Activated T-cell treated with anti-CD3 and anti-CD28 coated beads for 1 hour (primary cell): Measurements from ENCODE around the gene ZFHX3.
"Not testable (repeated sequence)": the region's sequence is repeated elsewhere in the genome, so short reads cannot be mapped to it uniquely, and the experiment has no call there.

ENCODE experiments used
- DNase-seq: peaks from one replicate; pipeline ENCODE4 v3.0.0-alpha.2; 2020; ENCODE audit warnings: low read depth

Gene ZFHX3

DNA sequence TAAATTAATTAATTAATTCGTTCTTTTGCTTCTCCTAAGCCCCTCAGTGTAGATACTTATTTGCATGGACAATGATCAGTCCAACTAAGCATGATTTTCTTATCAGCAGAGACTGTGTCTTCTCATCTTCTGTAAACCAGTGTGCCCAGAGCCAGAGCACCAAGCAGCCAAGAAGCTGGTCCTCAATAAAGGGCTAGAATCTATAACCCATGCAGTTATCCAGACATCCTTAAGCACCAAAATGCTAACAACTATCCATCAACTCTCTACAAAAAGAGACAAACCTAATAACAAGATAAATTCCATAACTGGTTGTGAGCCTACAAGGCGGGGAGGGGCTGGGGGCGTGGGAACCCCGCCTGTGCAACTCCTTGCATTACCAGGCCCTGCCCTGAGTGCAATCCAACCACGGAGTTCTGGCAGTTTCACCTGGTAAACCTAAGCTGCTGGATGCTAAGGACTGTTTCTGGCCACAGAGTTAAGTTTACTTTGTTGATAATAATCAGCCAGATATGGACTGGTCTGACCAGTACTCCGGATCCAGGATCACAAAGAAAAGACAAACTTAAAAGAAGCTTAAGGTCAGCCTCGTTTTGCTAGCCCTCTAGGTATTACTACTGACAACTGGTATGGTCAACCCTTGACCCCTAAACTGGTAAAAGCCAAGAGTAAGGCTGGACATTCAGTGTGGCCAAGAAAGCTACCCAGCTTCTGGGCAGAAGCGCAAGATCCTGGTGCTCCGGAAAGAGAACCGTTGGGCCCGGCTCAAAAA lies 51.5 kb downstream of the ZFHX3 start:
- DNase-seq, result no peak

DNA sequence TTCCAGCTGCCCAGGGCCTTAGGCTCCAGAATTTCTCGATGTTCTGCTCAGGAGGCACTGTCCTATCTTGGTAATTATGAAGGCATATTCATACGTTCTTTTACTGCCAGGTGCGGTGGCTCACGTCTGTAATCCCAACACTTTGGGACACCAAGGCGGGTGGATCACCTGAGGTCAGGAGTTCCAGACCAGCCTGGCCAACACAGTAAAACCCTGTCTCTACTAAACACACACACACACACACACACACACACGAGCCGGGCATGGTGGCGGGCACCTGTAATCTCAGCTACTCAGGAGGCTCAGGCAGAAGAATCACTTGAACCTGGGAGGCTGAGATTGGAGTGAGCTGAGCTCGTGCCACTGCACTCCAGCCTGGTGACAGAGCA lies 52.1 kb downstream of the ZFHX3 start:
- DNase-seq, result not testable (repeated sequence)

DNA sequence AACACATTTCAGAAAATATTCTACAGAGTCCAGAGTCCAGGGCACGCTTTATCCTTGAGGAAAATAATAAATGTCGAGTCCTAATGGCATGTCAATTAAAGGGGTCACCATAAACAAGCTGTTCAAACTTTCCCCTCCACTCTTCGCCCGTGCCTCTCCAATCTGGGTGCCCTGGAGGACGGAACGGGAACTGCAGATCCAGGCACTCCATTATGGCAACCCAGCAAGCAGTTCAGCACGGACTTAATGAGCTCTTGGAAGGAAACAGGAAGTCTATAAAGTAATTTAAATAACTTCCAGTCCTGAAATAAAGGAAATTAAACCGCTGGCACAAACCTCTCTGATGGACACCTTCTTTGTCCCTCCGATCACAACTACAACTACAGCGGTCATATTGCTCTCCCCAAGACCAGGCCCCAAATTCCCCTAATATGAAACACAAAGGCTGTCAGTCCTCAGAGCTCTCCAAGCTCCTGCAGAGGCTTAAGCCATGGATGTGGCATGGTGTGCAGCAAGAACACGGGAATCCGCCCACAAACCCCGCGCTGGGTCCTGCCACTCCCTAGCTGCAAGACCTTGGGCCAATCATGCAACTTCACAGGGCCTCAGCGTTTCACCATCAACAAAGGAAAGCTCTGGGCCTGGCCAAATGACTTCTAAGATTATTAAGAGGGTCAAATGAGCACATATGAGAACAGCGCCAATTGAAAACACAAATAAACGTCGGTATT lies 52.6 kb downstream of the ZFHX3 start:
- DNase-seq, result no peak

DNA sequence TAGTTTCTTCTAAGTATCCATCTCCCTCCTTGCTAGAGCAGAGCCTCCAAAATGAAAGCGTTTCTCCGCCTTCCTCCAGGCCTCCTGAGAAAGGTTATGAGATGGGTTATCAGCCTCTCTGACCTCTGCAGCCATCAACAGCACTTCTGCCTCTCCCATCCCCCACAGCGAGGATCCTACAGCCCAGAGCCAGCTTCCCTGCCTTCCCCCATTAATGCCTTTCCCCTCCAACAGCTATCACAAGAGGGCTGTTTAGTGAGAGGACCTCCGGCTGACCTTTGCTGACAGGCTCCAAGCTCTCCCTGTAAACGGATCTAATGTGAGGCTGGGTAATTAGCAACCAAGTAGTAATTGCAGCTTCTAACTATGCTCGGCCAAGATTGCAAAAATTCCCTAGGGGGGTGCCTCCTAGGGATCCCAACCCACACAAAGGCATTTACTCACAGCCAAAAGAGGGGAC lies 55.8 kb downstream of the ZFHX3 start:
- no peak for DNase-seq

DNA sequence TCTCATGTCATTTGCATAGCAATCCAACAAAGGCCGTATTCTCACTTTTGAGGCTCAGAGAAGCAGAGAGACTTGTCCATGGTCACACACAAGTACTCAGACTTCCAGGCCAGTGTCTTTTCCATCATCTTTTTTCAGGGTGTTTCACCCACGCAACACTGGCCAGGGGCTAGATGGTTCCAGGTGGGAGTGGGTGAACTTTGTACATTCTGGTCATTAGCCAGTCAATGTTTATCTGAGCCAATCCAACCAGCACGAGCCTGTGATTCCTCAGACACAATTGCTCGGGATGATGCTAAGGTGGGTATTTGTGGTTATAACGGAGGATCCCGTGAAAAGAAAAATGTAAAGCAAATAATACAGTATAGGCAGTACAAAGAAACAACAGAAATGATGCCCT lies 56.3 kb downstream of the ZFHX3 start:
- no peak for DNase-seq

DNA sequence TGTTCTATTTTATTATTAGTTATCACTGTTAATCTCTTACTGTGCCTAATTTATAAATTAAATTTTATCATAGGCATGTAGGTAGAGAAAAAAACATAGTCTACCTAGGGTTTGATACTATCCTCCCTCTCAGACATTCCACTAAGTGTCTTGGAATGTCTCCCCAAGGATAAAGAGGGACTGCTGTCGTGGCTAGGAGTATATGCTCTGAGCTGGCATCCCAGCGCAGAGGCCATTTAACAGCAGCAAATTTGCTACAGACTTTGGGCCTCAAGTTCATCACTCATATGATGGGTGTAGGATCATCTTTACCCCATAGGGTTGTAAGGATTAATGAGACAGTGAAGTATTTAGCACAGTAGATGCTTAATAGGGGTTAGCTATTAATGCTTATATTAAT lies 56.7 kb downstream of the ZFHX3 start:
- no peak for DNase-seq

DNA sequence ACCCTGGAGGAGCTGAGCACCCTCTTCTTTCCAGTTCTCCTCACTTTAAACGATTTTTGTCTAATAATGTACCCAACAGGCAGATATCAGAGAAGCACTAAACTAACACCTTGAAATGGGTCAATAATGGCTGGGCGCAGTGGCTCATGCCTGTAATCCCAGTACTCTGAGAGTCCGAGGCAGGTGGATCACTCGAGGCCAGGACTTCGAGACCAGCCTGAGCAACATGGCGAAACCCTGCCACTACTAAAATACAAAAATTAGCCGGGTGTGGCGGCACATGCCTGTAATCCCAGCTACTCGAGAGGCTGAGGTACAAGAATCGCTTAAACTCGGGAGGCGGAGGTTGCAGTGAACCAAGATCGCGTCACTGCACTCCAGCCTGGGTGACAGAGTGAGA lies 57.4 kb downstream of the ZFHX3 start:
- DNase-seq, result no peak

DNA sequence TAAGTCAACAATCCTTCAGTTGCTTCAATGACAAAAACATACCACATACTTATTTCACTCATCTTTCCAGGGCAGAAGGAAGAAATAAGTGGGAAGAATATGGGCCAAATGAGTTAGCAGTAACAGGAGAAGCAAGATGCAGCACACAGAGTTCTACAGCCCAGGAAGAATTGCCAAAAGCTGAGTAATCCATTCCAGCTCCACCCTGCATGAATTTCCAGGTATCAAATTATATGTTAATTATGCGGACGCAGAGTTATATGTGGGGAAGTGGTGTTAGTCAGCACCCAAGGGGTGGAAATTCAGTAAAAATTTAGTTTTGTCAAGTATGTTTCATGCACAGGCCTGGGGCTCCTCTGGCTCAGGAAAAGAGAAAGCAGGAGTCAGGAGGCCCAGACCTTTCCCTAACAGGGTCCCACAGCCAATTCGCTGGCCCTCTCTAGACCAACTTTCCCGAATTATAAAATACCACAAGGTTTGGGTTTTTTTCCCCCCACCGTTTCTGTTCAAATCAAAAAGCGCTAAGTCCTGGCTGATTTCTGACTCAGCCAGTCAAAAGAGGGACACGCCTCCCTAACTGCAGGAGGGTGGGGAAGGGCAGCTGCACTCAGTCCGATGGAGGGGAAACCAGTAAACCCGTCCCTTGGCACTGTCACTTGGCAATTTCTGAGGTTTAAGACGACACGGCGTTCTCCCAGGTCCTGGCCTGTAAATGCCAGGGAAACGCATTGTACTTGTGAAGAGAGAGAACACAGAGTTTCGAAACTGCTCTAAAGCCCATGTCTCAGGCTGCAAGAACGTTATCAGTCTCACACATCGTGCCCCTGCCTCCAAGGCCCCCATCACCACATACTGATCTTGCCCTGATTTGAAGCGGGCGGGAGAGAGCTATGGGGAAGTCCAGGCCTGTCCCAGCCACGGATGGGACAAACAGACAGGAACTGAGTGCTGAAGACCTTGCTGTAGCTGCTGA lies 58.1 kb downstream of the ZFHX3 start:
- DNase-seq, result no peak

DNA sequence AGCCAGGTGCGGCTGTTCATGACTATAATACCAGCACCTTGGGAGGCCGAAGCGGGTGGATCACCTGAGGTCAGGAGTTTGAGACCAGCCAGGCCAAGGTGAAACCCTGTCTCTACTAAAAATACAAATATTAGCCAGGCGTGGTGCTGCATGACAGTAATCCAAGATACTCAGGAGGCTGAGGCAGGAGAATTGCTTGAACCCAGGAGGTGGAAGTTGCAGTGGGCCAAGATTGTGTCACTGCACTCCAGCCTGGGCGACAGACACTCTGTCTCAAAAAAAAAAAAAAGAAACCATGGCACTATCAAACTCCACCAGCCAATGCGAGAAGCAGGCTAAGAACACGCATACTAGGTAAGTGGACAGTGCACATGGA lies 58.7 kb downstream of the ZFHX3 start:
- not testable (repeated sequence) for DNase-seq

DNA sequence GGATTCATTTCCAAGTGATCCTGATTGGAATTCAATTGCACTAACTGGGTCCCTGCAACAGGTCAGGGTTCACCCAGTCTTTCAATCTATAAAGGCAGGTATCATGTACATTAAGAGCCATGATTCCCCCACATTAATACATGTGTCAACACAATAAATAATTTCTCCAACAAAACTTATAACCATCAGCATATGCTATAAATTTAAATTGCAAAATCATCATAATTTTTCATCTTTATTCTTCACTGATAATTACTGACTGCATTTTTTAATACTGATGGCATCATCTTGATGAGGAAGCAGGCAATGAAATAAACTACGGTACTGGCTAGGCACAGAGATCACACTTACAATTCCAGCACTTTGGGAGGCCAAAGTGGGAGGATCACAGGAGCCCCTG lies 59.4 kb downstream of the ZFHX3 start:
- DNase-seq, result no peak

DNA sequence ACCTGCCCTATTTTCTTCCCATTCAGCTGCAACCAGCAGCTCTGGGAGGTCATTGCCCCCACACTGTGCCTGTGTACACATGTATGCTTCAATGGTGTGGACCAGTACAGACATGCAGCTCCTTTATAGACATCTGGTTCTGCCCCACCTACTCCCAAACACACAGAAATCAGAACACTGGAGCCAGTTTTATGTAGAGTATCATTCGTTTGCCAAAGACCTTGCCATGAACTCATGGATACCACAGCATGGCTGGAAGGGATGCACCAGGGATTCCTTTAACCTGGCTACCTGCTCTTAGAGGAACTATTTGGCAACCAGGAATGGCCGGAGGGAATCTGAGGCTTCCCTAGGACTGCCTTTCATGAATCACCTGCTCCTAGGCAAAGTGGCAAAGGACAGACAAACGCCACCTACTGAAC lies 60.4 kb downstream of the ZFHX3 start:
- no peak for DNase-seq

DNA sequence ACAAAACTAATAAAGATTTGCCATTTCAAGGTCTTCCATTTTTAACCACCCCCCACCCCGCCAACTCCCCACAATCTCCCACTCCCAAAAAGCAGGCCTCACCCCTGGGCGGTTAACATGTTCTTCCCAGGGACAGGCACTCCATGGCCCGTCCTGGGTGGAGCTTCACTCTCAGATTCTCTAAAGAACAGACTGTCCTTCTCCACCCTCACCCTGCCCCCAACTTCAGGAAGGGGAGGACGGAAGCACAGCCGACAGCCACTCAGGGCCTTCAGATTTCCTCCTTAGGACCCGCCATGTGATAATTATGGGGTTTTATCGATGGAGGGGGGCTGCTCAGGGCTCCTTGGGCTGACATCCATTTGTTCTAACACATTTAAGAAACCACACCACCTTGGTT lies 61.9 kb downstream of the ZFHX3 start:
- no peak for DNase-seq

DNA sequence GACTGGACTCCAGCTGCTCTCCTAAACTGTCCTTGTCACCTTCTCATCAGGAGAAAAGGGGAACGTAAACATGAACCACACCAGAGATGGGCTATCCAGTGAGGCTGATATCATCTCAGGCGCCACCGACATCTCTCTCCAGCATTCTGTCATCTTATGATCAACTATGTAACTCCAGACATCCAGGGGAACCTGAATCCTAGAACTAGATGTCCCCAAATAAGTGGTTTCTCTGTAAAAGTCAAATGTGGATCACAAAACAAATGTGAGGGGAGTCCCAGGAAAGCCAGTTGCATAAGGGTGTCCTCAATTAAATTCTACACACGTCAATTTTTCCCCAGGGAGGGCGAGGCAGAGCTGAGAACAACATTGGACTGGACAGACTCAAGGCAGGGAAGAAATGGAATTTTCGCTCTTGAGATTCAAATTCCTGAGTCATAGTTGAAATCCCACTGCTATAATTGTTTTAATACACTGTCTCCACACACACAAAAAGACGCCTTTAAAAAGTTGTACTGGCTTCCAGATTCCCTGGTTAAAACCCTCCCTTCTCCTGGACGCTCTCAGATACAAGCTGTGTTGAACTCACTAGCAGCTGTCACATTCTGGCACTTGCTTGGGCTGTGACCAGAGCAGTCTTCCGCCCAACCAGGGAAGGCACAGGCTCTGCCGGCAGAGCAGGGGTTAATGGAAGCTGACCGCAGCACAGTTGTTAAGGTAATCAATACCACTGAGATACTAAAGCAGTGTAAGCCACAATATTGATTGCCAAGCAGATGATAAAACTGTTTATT lies 62.6 kb downstream of the ZFHX3 start:
- no peak for DNase-seq

DNA sequence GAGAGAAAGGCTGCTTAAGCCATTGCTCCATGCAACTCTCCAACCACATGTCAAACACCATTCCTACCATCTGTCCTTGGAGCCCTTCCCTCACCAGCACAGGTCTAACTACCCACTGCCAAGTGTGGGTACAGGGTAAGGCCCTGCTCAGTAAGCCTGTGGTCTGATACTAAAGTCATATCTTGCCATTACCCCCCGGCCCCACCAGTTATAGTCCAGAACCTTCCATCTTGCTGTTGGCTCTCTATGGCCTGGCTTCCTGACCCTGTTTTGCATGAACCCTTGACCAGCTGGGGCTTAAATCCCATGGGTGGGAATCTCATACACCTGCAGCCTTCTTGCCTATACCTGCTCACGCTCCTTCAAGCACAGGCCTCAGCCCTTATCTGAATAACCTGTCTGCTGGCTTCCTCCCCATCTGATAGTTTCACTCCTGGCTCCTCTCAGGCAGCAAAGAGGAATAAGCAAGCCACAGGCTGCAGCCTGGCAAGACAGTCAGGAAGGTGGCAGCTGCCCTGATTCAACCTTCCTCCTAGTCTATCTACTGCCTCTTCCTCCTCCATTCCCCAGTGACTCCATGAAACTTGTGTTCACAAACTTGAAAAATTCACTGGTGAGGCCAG lies 64.1 kb downstream of the ZFHX3 start:
- DNase-seq, result no peak

DNA sequence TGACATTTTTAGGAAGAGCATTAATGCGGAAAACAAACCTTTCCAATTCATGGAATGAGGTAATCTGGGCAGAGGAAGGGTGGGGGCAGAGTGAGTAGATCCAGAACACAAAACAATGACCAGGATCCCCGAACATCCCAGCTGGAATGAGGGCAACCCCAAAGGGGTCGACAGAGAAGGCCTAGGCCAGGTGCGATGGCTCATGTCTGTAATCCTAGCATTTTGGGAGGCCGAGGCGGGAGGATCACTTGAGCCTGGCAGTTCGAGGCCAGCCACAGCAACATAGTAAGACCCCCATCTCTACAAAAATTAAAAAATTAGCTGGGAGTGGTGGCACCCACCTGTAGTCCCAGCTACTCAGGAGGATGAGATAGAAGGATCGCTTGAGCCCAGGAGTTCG lies 64.7 kb downstream of the ZFHX3 start:
- DNase-seq, result no peak

DNA sequence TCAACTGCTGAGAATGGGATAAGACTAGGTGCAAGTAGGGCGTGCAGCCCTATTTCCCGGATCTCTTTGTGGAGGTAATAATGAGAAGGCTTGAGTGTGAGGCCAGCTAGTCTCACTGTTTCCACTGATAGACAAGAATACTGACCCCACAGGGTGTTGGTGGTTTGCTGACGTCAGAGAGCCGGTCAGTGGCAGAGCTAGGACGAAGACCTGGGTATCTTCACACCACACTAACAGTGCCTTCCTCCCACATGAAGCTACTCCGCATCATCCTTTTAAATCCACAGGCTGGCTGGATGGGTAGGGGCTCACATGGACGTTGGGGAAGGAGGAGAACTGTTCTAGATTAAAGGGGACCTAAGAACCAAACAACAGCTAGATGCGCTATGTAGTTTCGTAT lies 68.0 kb downstream of the ZFHX3 start:
- no peak for DNase-seq

DNA sequence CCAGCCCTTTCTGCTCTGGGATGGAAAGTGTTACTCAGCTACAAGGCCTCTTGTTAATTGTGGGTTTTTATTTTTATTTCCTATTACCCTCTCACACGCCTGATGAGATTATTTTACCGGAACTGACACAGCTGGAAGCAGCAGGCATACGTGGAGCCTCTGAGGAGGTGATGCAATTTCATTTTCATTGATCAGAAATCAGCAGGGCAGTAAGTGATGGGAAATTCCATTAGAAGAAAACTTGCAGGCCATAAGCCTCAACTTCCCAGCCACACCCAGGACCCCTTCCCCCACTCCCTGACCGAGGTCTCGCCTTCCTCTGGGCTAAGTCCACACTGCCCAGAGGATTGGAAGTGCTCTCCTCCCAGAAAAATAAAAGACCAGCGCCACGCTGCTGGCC lies 69.7 kb downstream of the ZFHX3 start:
- DNase-seq, result no peak

DNA sequence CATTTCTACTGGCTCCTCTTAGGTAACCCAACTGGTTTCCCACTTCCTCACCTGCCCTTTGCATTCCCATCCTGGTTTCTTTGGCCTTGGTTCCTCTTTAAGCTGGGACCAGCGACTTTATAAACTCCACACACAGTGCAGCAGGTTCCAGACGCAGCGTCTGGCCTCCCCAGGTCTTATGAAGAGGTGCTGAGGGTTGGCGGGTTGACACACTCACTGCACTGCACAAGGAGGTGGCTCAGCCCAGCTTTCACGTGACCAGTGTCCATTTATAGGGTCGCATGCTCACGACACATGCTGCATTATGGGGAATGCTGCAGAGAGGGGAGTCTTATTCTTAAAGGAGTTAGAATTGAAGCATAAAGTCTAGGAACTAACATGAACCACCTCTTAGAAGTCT lies 70.8 kb downstream of the ZFHX3 start:
- no peak for DNase-seq

DNA sequence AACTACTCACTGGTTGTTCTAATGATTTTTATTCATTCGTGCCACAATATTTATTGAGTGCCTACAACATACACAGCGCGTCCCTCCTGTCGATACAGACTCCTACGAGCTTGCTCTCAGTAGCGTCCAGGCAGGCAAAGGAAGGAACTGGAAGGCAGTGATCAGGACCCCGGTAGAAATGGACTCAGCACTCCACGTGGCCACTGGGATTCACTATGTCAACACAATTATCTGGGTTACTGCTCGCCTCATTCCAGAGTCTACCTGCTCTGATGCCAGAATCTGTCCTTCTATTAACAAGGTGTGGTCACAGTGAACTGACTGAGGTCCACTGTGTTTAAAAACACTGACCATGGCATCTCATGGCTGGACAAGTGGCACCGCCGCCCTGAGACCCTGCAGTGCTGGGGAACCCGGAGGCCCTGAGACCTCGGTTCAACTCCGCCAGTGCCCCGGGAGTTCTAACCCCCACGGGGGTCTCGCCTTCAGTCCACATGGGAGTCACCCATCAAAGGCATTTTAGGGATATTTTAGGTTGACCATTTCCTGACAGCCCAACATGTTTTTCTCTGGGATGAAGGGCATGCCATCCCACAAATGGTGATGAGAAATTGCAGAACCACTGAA lies 71.4 kb downstream of the ZFHX3 start:
- DNase-seq, result no peak

DNA sequence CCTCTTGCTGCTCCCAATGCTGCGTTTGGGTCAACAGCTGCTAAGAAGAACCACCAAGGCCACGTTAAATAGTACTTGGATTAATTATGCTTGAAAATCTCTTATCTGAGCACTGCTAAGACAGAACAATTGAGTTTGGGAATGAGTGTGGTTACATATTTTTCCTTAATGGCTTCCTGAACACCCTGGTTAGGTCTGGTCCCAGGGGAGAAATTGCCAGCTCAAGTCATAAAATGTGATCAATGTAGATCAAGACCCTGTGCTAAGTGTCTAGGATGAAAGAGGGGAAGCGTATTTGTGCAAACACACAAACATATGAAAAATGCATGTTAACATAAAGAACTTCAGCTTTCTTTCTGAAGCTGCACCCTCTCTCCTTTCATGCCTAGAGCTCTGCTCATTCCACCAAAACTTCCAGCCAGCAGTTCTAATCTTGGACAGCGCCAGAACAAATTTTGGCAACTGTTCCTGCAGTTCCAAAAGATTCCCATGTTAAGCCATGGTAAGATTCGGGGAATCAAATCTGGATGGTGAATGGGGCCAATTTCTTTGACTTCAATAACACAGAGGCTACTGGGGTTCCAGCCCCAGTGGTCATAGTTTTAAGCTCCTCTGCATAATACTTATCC lies 72.0 kb downstream of the ZFHX3 start:
- DNase-seq, result no peak
